ENCODE data around the gene GOLGA6L10.
"Not testable (repeated sequence)": the region's sequence is repeated elsewhere in the genome, so short reads cannot be mapped to it uniquely, and the experiment has no call there.

- not testable (repeated sequence) for TF ChIP-seq JUND (IDR thresholded peaks at IDR 0.05); CTCF (IDR thresholded peaks at IDR 0.05); ZBTB33 (IDR thresholded peaks at IDR 0.05; ENCODE audit: borderline replicate concordance, low read depth)
These were observed 28.4 kb downstream of the GOLGA6L10 start for GRCh38 chr15:82320861-82321260.

Data from SK-N-SH (cell line).